Mesothelial cell of epicardium (in vitro differentiated cells): ENCODE data around the gene IGFL4. TPM values are rescaled to one million over a fixed set of nuclear protein-coding genes. Genes with fewer than 3 reads are reported as not detected.

Experiments
- DNase-seq, 2 experiments: peaks; one replicate each; pipeline ENCODE4 v3.0.0; 2021; ENCODE audit warnings: low spot score in 2 of 2; ENCODE audit not compliant: unreplicated experiment in 2 of 2
- H3K27ac Mint-ChIP-seq: 2 replicates; pipeline ENCODE4 v1.8.0; 2021; ENCODE audit warnings: mixed read lengths
- H3K27me3 Mint-ChIP-seq: 2 replicates; pipeline ENCODE4 v1.8.0; 2021; ENCODE audit warnings: low read depth, mixed read lengths
- H3K36me3 Mint-ChIP-seq: 2 replicates; pipeline ENCODE4 v1.8.0; 2021; ENCODE audit warnings: mixed read lengths
- H3K4me1 Mint-ChIP-seq: 2 replicates; pipeline ENCODE4 v1.8.0; 2021; ENCODE audit warnings: mixed read lengths
- H3K4me3 Mint-ChIP-seq: 2 replicates; pipeline ENCODE4 v1.8.0; 2021; ENCODE audit warnings: mild to moderate bottlenecking, moderate library complexity, mixed read lengths
- H3K9me3 Mint-ChIP-seq: 2 replicates; pipeline ENCODE4 v1.8.0; 2021; ENCODE audit warnings: mixed read lengths
- total RNA-seq: library from RNA; stranded (reverse); gene quantifications from 3 replicates; pipeline ENCODE4 v1.2.1, GENCODE V29; 2021
- TF ChIP-seq, protein P1 (sequence below): fragments of 200-600 bp; sonication (generic); IDR thresholded peaks from one replicate; pipeline ENCODE4 v1.5.0; 2021; ENCODE audit warnings: antibody characterized with exemption; ENCODE audit not compliant: unreplicated experiment

Gene IGFL4
- total RNA-seq, 1 donor from 2014 or later = 2.4 TPM

DNA sequence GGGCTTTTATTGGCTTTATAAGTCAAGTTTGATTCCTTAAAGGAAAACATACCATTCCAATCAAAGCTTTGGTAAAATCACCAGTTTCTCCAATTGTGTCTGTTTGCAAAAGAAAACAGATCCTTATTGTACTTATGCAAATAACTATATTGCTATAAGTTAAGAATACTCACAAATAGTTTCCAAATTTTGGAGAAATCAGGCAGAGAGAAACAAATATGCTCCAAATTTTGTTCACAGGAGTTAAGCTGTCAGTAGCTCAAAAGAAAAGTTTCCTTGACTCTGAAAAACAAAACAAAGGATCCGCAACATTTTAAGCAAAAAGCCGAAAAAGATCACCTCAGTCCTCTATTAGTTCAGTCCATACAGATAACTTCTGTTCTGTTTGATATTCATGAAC lies 19.2 kb upstream of the IGFL4 start:
- peaks cover 20% of the 10 kb centered on the region for H3K27me3 Mint-ChIP-seq
- peaks cover 12% of the 10 kb centered on the region for H3K4me1 Mint-ChIP-seq
- TF ChIP-seq, protein P1, sequence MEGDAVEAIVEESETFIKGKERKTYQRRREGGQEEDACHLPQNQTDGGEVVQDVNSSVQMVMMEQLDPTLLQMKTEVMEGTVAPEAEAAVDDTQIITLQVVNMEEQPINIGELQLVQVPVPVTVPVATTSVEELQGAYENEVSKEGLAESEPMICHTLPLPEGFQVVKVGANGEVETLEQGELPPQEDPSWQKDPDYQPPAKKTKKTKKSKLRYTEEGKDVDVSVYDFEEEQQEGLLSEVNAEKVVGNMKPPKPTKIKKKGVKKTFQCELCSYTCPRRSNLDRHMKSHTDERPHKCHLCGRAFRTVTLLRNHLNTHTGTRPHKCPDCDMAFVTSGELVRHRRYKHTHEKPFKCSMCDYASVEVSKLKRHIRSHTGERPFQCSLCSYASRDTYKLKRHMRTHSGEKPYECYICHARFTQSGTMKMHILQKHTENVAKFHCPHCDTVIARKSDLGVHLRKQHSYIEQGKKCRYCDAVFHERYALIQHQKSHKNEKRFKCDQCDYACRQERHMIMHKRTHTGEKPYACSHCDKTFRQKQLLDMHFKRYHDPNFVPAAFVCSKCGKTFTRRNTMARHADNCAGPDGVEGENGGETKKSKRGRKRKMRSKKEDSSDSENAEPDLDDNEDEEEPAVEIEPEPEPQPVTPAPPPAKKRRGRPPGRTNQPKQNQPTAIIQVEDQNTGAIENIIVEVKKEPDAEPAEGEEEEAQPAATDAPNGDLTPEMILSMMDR = no peak
- no peak overlapping the region for H3K4me3 Mint-ChIP-seq
- H3K36me3 Mint-ChIP-seq = peaks cover 12% of the 10 kb centered on the region
- no peak overlapping the region for H3K27ac Mint-ChIP-seq
- peaks cover 39% of the 10 kb centered on the region for H3K9me3 Mint-ChIP-seq
- no peak for DNase-seq

GRCh38 chr19:46058778-46059177 lies 18.0 kb upstream of the IGFL4 start:
- TF ChIP-seq, protein P1 = no peak
- H3K27me3 Mint-ChIP-seq = peaks cover 23% of the 10 kb centered on the region

GRCh38 chr19:46056536-46056935 lies 15.7 kb upstream of the IGFL4 start:
- peaks cover 24% of the 10 kb centered on the region for H3K27me3 Mint-ChIP-seq
- peaks cover 12% of the 10 kb centered on the region for H3K4me1 Mint-ChIP-seq
- no peak overlapping the region for H3K4me3 Mint-ChIP-seq
- peak overlapping the region; percentile 87 for H3K27ac Mint-ChIP-seq
- no peak for DNase-seq
- TF ChIP-seq, protein P1 = no peak
- H3K9me3 Mint-ChIP-seq = peaks cover 38% of the 10 kb centered on the region
- H3K36me3 Mint-ChIP-seq = peaks cover 15% of the 10 kb centered on the region

More at GRCh38 chr19:46058778-46059177, 18.0 kb upstream of the IGFL4 start:
- no peak overlapping the region for H3K27ac Mint-ChIP-seq
- no peak overlapping the region for H3K4me3 Mint-ChIP-seq
- DNase-seq = no peak
- H3K36me3 Mint-ChIP-seq = peaks cover 15% of the 10 kb centered on the region
- H3K4me1 Mint-ChIP-seq = peaks cover 12% of the 10 kb centered on the region
- peaks cover 45% of the 10 kb centered on the region for H3K9me3 Mint-ChIP-seq

- H3K27me3 Mint-ChIP-seq = peaks cover 46% of the 10 kb centered on the region
- TF ChIP-seq, protein P1 = no peak
- peaks cover 3% of the 10 kb centered on the region for H3K36me3 Mint-ChIP-seq
- no peak overlapping the region for H3K27ac Mint-ChIP-seq
- H3K9me3 Mint-ChIP-seq = peaks cover 29% of the 10 kb centered on the region
- peaks cover 12% of the 10 kb centered on the region for H3K4me1 Mint-ChIP-seq
- no peak for DNase-seq
- no peak overlapping the region for H3K4me3 Mint-ChIP-seq
Measured at GRCh38 chr19:46052896-46053295, 12.1 kb upstream of the IGFL4 start.

DNA sequence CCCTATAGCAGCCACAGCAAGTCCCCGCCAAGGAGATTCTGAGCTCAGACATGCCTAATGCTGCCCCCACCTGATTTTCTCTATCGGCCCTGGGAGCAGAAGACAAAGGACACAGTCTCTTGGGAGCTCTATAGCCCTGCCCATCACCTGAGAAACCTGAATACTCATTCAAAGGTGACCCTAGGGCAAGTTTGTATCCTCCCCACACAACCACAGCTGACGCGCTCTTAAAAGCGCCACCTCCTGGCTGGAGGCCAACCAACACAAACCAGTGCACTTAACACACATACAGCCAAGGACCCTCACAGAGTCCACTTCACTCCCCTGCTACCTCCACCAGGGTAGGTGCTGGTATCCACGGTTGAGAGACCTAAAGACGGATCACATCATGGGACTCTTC lies 8.8 kb upstream of the IGFL4 start:
- Mint-ChIP-seq H3K27ac (no peak overlapping the region), H3K4me3 (no peak overlapping the region), H3K27me3 (peaks cover 60% of the 10 kb centered on the region), H3K36me3 (peaks cover 7% of the 10 kb centered on the region), H3K4me1 (no peaks in the 10 kb centered on the region), H3K9me3 (peaks cover 51% of the 10 kb centered on the region)
- TF ChIP-seq, protein P1 = no peak
- DNase-seq = no peak

DNA sequence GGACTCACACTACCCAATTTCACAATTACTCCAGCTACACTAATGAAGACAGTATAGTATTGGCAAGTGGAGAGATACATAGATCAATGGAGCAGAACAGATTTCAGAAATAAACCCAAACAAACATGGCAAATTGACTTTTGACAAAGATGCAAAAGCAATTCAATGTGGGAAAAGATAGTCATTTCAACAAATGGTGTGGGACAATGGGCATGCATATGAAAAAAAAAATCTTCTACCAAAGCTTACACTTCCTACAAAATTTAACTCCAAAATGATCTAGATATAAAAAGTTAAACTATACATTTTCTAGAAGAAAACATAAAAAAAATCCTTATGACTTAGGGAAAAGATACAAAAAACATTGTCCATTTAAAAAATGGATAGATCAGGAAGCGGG lies 2.7 kb upstream of the IGFL4 start:
- H3K9me3 Mint-ChIP-seq = peaks cover 47% of the 10 kb centered on the region
- no peak for DNase-seq
- H3K27ac Mint-ChIP-seq = no peak overlapping the region
- no peak overlapping the region for H3K4me3 Mint-ChIP-seq
- peaks cover 4% of the 10 kb centered on the region for H3K36me3 Mint-ChIP-seq
- TF ChIP-seq, protein P1 = no peak
- H3K4me1 Mint-ChIP-seq = peaks cover 25% of the 10 kb centered on the region
- peaks cover 27% of the 10 kb centered on the region for H3K27me3 Mint-ChIP-seq
